Spleen (tissue), 11 donors: ENCODE data around the gene ALDH1A1. TPM values are rescaled to one million over a fixed set of nuclear protein-coding genes. Genes with fewer than 3 reads are reported as not detected.

Experiments
- DNase-seq: peaks from one replicate; pipeline ENCODE4 v3.0.0-alpha.2; 2020
- H3K27ac ChIP-seq, 8 donors: fragments of 200-600 bp; sonication (generic) in 7 of 8; 1 replicate in 4 of 8; 2 replicates in 4 of 8; pipeline versions ENCODE4 v1.5.0 to v1.8.0; 2016 to 2021; ENCODE audit warnings: inconsistent platforms in 4 of 8, mild to moderate bottlenecking in 4 of 8, moderate library complexity in 1 of 8
- H3K27me3 ChIP-seq, 7 donors: fragments of 200-600 bp; sonication (generic) in 6 of 7; replicated peaks in 1 of 7; 1 replicate in 4 of 7; 2 replicates in 3 of 7; pipeline versions ENCODE4 v1.5.0 to v1.8.0; 2016 to 2021; ENCODE audit warnings: inconsistent platforms in 3 of 7, mild to moderate bottlenecking in 1 of 7
- H3K36me3 ChIP-seq, 6 donors: fragments of 200-600 bp; sonication (generic) in 5 of 6; 1 replicate in 4 of 6; 2 replicates in 2 of 6; pipeline versions ENCODE4 v1.5.0 to v1.8.0; 2016 to 2021; ENCODE audit warnings: inconsistent platforms in 2 of 6
- H3K4me1 ChIP-seq, 6 donors: fragments of 200-600 bp; sonication (generic) in 5 of 6; 1 replicate in 3 of 6; 2 replicates in 3 of 6; pipeline versions ENCODE4 v1.5.0 to v1.8.0; 2016 to 2021; ENCODE audit warnings: inconsistent platforms in 3 of 6
- H3K4me3 ChIP-seq, 8 donors: fragments of 200-600 bp; sonication (generic) in 7 of 8; 1 replicate in 4 of 8; 2 replicates in 4 of 8; pipeline versions ENCODE4 v1.5.0 to v1.8.0; 2016 to 2021; ENCODE audit warnings: inconsistent platforms in 4 of 8, mild to moderate bottlenecking in 4 of 8, moderate library complexity in 2 of 8
- H3K9me3 ChIP-seq, 8 donors: fragments of 200-600 bp; sonication (generic) in 7 of 8; 1 replicate in 4 of 8; 2 replicates in 4 of 8; pipeline versions ENCODE4 v1.5.0 to v1.8.0; 2016 to 2021; ENCODE audit warnings: inconsistent platforms in 4 of 8
- POLR2A ChIP-seq, 3 donors: fragments of 450-650 bp; IDR thresholded peaks; one replicate each; pipeline ENCODE4 v1.5.1; 2017; ENCODE audit warnings: antibody characterized with exemption in 3 of 3, mild to moderate bottlenecking in 1 of 3
- POLR2AphosphoS5 ChIP-seq, 3 donors: sonication (generic); formaldehyde crosslinking; IDR thresholded peaks; one replicate each; pipeline ENCODE4 v1.5.1; 2017; ENCODE audit warnings: antibody characterized with exemption in 3 of 3
- WGBS, 5 donors: extraction: QIAGEN DNeasy Blood & Tissue Kit in 3 of 5; methylation state at CpG; one replicate each; pipeline versions ENCODE4 v1.1.5 to v1.1.7; 2013 to 2018; 5-methylcytosine and 5-hydroxymethylcytosine counted together
- intact Hi-C: fragments of 100-400 bp; cut with DNase I; formaldehyde crosslinking; loops from one replicate; pipeline ENCODE4 v1.15.0; 2023; ENCODE audit warnings: low total_unique reads
- polyA plus RNA-seq, 3 donors: library from polyadenylated mRNA; stranded (reverse); fragments of 200-250 nt; gene quantifications; one replicate each; pipeline ENCODE4 v1.2.1, GENCODE V29; 2013
- total RNA-seq, 7 donors: library from RNA; depleted of rRNA in 3 of 7; stranded (reverse); fragments of >200 nt in 3 of 7; fragmentation: NEBNext Ultra II Directional in 4 of 7; extraction: Animal tissue kit (Norgen Biotek cat#: 25700) in 4 of 7; gene quantifications; one replicate each; pipeline versions ENCODE4 v1.1.0 to v1.2.1, GENCODE V29; 2016 to 2021
- TF ChIP-seq, protein P1 (sequence below), 11 experiments: fragments of 200-600 bp in 7 of 11; fragments of 450-650 bp in 4 of 11; sonication (generic) in 4 of 11; IDR thresholded peaks in 8 of 11; conservative IDR thresholded peaks in 3 of 11; 1 replicate in 7 of 11; 2 replicates in 4 of 11; pipeline versions ENCODE4 v1.4.0 to v1.8.0; 2016 to 2021; ENCODE audit warnings: antibody characterized with exemption in 11 of 11, inconsistent platforms in 4 of 11, mild to moderate bottlenecking in 1 of 11
- donor health status: healthy with polysubstance abuse.
- donor health status: DM: no; HTN: no; CAD: no; lungs with moderate emphysema.
- donor health status: DM: no; HTN: no; CAD: no.
- donor health status: Bipolar disorder and iron deficiency.
- donor health status: healthy.
- donor health status: DM: no; HTN: no; CAD: no.
- donor health status: DM: yes; HTN: yes; CAD: no.

ALDH1A1 gene
- total and polyA plus RNA-seq, 10 donors: 19.1 to 129 (median 64.4) TPM

DNA sequence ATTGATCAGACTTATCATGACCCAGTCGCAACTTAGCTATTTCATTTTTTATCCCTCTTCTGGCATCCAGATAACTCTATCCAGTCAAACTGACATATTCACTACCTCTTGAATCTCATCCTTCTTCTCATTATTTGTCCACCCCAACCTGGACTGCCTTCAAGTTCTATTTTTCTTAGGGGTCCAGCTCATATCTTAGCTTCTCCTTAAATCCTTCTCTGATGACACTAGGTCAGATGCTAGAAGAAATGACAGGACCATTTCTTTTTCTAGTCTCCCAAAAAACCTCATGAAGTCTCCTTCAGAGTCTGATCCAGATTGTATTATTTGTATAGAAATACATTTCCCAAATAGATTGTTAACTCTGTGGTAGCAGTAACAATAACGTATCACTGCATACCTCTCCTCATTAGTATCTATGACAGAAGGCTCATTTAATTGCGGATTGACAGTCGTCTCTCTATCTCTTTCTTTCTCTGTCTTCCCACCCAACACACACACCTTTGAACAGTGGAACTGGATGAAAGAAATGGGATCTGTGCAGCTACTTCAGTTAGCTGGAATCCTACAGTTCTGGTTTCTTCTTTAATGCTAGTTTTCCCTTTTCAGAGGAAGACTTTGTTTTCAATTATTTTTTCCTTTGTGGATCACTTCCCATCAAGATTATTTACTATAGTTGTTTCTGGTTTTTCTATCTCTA, 33.5 kb downstream of the ALDH1A1 start:
- H3K36me3 ChIP-seq: peaks cover 0 to 15% (median 0%) of the 10 kb centered on the region in 6 donors
- peaks cover 0 to 13% (median 0%) of the 10 kb centered on the region in 6 donors for H3K4me1 ChIP-seq
- no peaks in the 10 kb centered on the region for H3K27me3 ChIP-seq
- no peaks in the 10 kb centered on the region for H3K9me3 ChIP-seq
- TF ChIP-seq POLR2AphosphoS5 (IDR thresholded peaks at IDR 0.05): no peak
- TF ChIP-seq POLR2A (IDR thresholded peaks at IDR 0.05): no peak
- TF ChIP-seq, protein P1, sequence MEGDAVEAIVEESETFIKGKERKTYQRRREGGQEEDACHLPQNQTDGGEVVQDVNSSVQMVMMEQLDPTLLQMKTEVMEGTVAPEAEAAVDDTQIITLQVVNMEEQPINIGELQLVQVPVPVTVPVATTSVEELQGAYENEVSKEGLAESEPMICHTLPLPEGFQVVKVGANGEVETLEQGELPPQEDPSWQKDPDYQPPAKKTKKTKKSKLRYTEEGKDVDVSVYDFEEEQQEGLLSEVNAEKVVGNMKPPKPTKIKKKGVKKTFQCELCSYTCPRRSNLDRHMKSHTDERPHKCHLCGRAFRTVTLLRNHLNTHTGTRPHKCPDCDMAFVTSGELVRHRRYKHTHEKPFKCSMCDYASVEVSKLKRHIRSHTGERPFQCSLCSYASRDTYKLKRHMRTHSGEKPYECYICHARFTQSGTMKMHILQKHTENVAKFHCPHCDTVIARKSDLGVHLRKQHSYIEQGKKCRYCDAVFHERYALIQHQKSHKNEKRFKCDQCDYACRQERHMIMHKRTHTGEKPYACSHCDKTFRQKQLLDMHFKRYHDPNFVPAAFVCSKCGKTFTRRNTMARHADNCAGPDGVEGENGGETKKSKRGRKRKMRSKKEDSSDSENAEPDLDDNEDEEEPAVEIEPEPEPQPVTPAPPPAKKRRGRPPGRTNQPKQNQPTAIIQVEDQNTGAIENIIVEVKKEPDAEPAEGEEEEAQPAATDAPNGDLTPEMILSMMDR (IDR thresholded peaks at IDR 0.05 in 8 of 11, conservative IDR thresholded peaks at IDR 0.05 in 3 of 11): no peak
- intact Hi-C loops: no loop called here
- WGBS, 5 donors: 87 to 98% (median 92%) methylated on average over 4 of the region's 4 CpGs
- DNase-seq: no peak
- H3K4me3 ChIP-seq: no peak overlapping the region
- peak overlapping the region in 2 of 8 donors; percentile 6 for H3K27ac ChIP-seq

GRCh38 chr9:72917892-72918509, 34.9 kb downstream of the ALDH1A1 start:
- Histone ChIP-seq H3K4me1 (peaks cover 0 to 13% (median 0%) of the 10 kb centered on the region in 6 donors), H3K27ac (no peak overlapping the region), H3K36me3 (peaks cover 0 to 15% (median 0%) of the 10 kb centered on the region in 6 donors), H3K27me3 (no peaks in the 10 kb centered on the region), H3K9me3 (no peaks in the 10 kb centered on the region), H3K4me3 (no peak overlapping the region)
- DNase-seq: no peak
- WGBS, 5 donors: 31 to 54% (median 45%) methylated on average over 1 of the region's 1 CpG
- TF ChIP-seq POLR2AphosphoS5 (IDR thresholded peaks at IDR 0.05): no peak
- TF ChIP-seq POLR2A (IDR thresholded peaks at IDR 0.05): no peak
- TF ChIP-seq, protein P1 (IDR thresholded peaks at IDR 0.05 in 8 of 11, conservative IDR thresholded peaks at IDR 0.05 in 3 of 11): no peak
- intact Hi-C loops: no loop called here

DNA sequence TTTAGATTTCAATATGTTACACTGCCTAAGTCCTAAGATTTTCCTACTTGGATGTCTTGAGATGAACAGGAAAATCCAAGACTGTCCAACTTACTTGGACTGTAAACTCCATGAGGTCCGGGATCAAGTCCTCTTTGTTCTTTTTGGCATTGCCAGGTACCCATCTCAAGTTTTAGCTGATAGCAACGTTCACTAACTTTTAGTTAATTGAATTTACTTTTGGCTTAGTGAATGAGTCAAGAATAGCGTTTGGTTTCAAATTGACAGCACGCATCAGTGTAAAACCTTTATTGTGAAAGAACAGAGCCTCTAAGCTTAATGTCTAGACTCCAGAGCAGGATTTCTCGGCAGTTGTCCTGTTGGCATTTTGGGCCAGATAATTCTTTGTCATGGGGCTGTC, 37.2 kb downstream of the ALDH1A1 start:
- intact Hi-C loops: no loop called here
- TF ChIP-seq POLR2AphosphoS5 (IDR thresholded peaks at IDR 0.05): no peak
- no peak for TF ChIP-seq POLR2A (IDR thresholded peaks at IDR 0.05)
- TF ChIP-seq, protein P1 (IDR thresholded peaks at IDR 0.05 in 8 of 11, conservative IDR thresholded peaks at IDR 0.05 in 3 of 11): no peak
- Histone ChIP-seq H3K36me3 (peaks cover 0 to 15% (median 0%) of the 10 kb centered on the region in 6 donors), H3K27ac (no peak overlapping the region), H3K4me1 (peaks cover 0 to 13% (median 0%) of the 10 kb centered on the region in 6 donors), H3K4me3 (no peak overlapping the region), H3K9me3 (no peaks in the 10 kb centered on the region), H3K27me3 (no peaks in the 10 kb centered on the region)
- 74 to 84% (median 75%) methylated on average over 5 of the region's 5 CpGs for WGBS, 5 donors
- no peak for DNase-seq

GRCh38 chr9:72914750-72915149, 38.1 kb downstream of the ALDH1A1 start:
- H3K27me3 ChIP-seq: no peaks in the 10 kb centered on the region
- H3K27ac ChIP-seq: no peak overlapping the region
- no peak overlapping the region for H3K4me3 ChIP-seq
- 54 to 89% (median 81%) methylated on average over 2 of the region's 2 CpGs for whole genome bisulfite sequencing, 5 donors
- no peak for TF ChIP-seq POLR2A (IDR thresholded peaks at IDR 0.05)
- no peak for TF ChIP-seq POLR2AphosphoS5 (IDR thresholded peaks at IDR 0.05)
- TF ChIP-seq, protein P1 (IDR thresholded peaks at IDR 0.05 in 8 of 11, conservative IDR thresholded peaks at IDR 0.05 in 3 of 11): no peak
- peaks cover 0 to 15% (median 0%) of the 10 kb centered on the region in 6 donors for H3K36me3 ChIP-seq
- no peaks in the 10 kb centered on the region for H3K9me3 ChIP-seq
- peaks cover 0 to 13% (median 0%) of the 10 kb centered on the region in 6 donors for H3K4me1 ChIP-seq
- no peak for DNase-seq
- intact Hi-C loops: no loop called here
